ENCODE results near the gene GNA12. TPM values are rescaled to one million over a fixed set of nuclear protein-coding genes. Genes with fewer than 3 reads are reported as not detected.
A peak's percentile ranks its signal among the peaks of the same experiment; 100 is the strongest.

GNA12 gene
- total RNA-seq, 4 donors from 2014 or later, result 22.5 to 63.2 (median 35.1) TPM

DNA sequence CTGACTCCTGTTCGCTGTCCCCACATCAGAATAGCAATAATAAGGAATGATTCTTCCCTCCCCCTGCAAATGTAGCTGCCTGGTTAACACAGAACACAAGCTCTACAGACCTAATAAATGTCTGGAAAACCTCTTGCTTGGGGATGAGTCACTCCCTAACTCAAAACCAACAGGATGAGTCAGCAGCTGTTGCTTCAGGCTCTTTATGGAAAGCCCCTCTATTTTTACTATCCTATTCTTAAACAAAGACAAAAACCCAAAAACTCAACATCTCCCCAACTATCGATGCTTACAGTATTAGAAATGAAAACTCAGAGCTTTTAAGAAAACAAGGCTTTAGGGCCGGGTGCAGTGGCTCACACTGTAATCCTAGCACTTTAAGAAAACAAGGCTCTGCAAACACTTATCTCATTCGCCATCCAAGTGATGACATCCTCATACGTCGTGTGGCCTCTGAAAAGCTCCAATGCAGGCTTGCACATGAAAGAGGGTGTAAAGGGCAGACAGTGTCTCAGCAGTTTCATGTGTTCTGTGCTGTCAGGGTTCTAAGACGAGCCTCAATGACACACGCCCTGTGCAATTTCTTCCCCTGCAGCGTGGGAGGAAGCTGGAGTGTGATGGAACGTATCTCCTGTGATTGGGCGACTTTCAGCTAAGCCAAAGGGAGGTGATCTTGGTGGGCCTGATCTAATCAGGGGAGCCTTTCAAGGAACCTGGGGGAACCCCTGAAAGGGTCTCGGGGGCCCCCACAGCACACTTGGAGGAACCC lies 86.0 kb downstream of the GNA12 start:
- Histone ChIP-seq H3K9me3 (no peaks in the 10 kb centered on the region), H3K27me3 (no peaks in the 10 kb centered on the region), H3K4me3 (peak overlapping the region in 1 of 2 donors; percentile 2), H3K36me3 (no peaks in the 10 kb centered on the region), H3K4me1 (peaks cover 0 to 66% (median 25%) of the 10 kb centered on the region in 3 donors), H3K27ac (peak overlapping the region; percentile 5 to 90 (median 87))
- peak; percentile 85 for ATAC-seq
- 5 to 9% methylated on average over 6 to 7 of the region's 12 CpGs for WGBS, 2 donors (ENCODE audit: low coverage in 1 of 2)
- TF ChIP-seq POLR2AphosphoS5 (IDR thresholded peaks at IDR 0.05) (peak; percentile 71), POLR2A (IDR thresholded peaks at IDR 0.05) (no peak)

GRCh38 chr7:2757361-2757903 lies 86.7 kb downstream of the GNA12 start:
- Histone ChIP-seq H3K36me3 (no peaks in the 10 kb centered on the region), H3K9me3 (no peaks in the 10 kb centered on the region), H3K4me1 (peaks cover 0 to 59% (median 21%) of the 10 kb centered on the region in 3 donors), H3K27ac (peak overlapping the region; percentile 5 to 90 (median 87)), H3K4me3 (peak overlapping the region in 1 of 2 donors; percentile 2), H3K27me3 (no peaks in the 10 kb centered on the region)
- WGBS, 2 donors (ENCODE audit: low coverage in 1 of 2), result 28 to 41% methylated on average over 9 to 10 of the region's 11 CpGs
- TF ChIP-seq, protein P1, sequence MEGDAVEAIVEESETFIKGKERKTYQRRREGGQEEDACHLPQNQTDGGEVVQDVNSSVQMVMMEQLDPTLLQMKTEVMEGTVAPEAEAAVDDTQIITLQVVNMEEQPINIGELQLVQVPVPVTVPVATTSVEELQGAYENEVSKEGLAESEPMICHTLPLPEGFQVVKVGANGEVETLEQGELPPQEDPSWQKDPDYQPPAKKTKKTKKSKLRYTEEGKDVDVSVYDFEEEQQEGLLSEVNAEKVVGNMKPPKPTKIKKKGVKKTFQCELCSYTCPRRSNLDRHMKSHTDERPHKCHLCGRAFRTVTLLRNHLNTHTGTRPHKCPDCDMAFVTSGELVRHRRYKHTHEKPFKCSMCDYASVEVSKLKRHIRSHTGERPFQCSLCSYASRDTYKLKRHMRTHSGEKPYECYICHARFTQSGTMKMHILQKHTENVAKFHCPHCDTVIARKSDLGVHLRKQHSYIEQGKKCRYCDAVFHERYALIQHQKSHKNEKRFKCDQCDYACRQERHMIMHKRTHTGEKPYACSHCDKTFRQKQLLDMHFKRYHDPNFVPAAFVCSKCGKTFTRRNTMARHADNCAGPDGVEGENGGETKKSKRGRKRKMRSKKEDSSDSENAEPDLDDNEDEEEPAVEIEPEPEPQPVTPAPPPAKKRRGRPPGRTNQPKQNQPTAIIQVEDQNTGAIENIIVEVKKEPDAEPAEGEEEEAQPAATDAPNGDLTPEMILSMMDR (IDR thresholded peaks at IDR 0.05), result no peak
- TF ChIP-seq EP300 (IDR thresholded peaks at IDR 0.05) (no peak), POLR2A (IDR thresholded peaks at IDR 0.05) (no peak), POLR2AphosphoS5 (IDR thresholded peaks at IDR 0.05) (peak; percentile 61)
- peak; percentile 35 for ATAC-seq

GRCh38 chr7:2755531-2755930 lies 88.6 kb downstream of the GNA12 start:
- ATAC-seq, result no peak
- H3K27me3 ChIP-seq, result no peaks in the 10 kb centered on the region
- H3K27ac ChIP-seq, result no peak overlapping the region
- no peak overlapping the region for H3K4me3 ChIP-seq
- H3K9me3 ChIP-seq, result no peaks in the 10 kb centered on the region
- H3K4me1 ChIP-seq, result peaks cover 0 to 40% (median 17%) of the 10 kb centered on the region in 3 donors
- TF ChIP-seq POLR2A (IDR thresholded peaks at IDR 0.05), result no peak
- no peak for TF ChIP-seq EP300 (IDR thresholded peaks at IDR 0.05)
- no peak for TF ChIP-seq POLR2AphosphoS5 (IDR thresholded peaks at IDR 0.05)
- TF ChIP-seq, protein P1 (IDR thresholded peaks at IDR 0.05), result no peak
- H3K36me3 ChIP-seq, result no peaks in the 10 kb centered on the region

- H3K27me3 ChIP-seq, result no peaks in the 10 kb centered on the region
- no peak overlapping the region for H3K27ac ChIP-seq
- ATAC-seq, result no peak
- 96 to 97% methylated on average over 10 of the region's 10 CpGs for WGBS, 2 donors (ENCODE audit: low coverage in 1 of 2)
- peaks cover 0 to 34% (median 13%) of the 10 kb centered on the region in 3 donors for H3K4me1 ChIP-seq
- H3K9me3 ChIP-seq, result no peaks in the 10 kb centered on the region
- TF ChIP-seq POLR2A (IDR thresholded peaks at IDR 0.05) (no peak), EP300 (IDR thresholded peaks at IDR 0.05) (no peak), POLR2AphosphoS5 (IDR thresholded peaks at IDR 0.05) (no peak)
- TF ChIP-seq, protein P1 (IDR thresholded peaks at IDR 0.05), result no peak
- no peak overlapping the region for H3K4me3 ChIP-seq
- H3K36me3 ChIP-seq, result no peaks in the 10 kb centered on the region
These were observed 89.2 kb downstream of the GNA12 start for GRCh38 chr7:2754912-2755311.

DNA sequence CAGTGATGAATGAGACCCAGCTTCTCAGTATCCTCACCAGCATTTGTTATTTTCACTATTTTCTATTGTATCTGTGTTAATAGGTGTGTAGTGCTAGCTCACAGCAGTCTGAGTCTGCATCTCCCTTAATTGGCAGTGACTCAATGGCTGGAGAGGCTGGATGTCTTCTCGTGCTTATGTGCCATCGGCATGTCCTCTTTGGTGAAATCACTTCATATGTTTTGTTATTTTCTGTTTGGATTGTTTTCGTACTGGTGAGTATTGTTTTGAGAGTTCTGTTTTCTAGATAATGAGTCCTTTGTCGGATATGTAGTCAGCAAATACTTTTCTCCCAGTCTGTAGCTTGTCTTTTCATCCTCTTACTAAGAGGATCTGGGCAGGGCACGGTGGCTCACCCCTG lies 90.0 kb downstream of the GNA12 start:
- ATAC-seq, result no peak
- H3K9me3 ChIP-seq, result no peaks in the 10 kb centered on the region
- peaks cover 0 to 26% (median 13%) of the 10 kb centered on the region in 3 donors for H3K4me1 ChIP-seq
- no peak overlapping the region for H3K27ac ChIP-seq
- TF ChIP-seq POLR2AphosphoS5 (IDR thresholded peaks at IDR 0.05), result no peak
- no peak for TF ChIP-seq EP300 (IDR thresholded peaks at IDR 0.05)
- TF ChIP-seq, protein P1 (IDR thresholded peaks at IDR 0.05), result no peak
- TF ChIP-seq POLR2A (IDR thresholded peaks at IDR 0.05), result no peak
- H3K4me3 ChIP-seq, result no peak overlapping the region
- H3K27me3 ChIP-seq, result no peaks in the 10 kb centered on the region
- 74 to 80% methylated on average over 2 to 5 of the region's 5 CpGs for WGBS, 2 donors (ENCODE audit: low coverage in 1 of 2)
- H3K36me3 ChIP-seq, result no peaks in the 10 kb centered on the region

Data from gastroesophageal sphincter (tissue), 4 donors.